GM21825 (cell line): Measurements from ENCODE around the gene THOC3.
"Not testable (repeated sequence)": the region's sequence is repeated elsewhere in the genome, so short reads cannot be mapped to it uniquely, and the experiment has no call there.

Experiments used
- ATAC-seq: cut with Tn5 transposase; IDR thresholded peaks from one replicate; pipeline ENCODE4 v1.9.1; 2021; ENCODE audit warnings: mild to moderate bottlenecking, moderate library complexity; ENCODE audit not compliant: unreplicated experiment

THOC3 gene

GRCh38 chr5:175967471-175968372 is at the start of gene THOC3:
TSS of gene THOC3 (minus strand) at chr5:175968315. CDS start at chr5:175968208, 107 bp downstream.
- peak; percentile 98 for ATAC-seq

- ATAC-seq = not testable (repeated sequence)
Observed at GRCh38 chr5:176017324-176017723, 49.2 kb upstream of the THOC3 start.

- not testable (repeated sequence) for ATAC-seq
Observed at GRCh38 chr5:176014360-176014759, 46.2 kb upstream of the THOC3 start.

GRCh38 chr5:176011088-176011487 is 43.0 kb upstream of the THOC3 start:
- not testable (repeated sequence) for ATAC-seq

GRCh38 chr5:176010202-176010601 is 42.1 kb upstream of the THOC3 start:
- not testable (repeated sequence) for ATAC-seq

GRCh38 chr5:176007220-176007619 is 39.1 kb upstream of the THOC3 start:
- not testable (repeated sequence) for ATAC-seq

GRCh38 chr5:176006819-176007218 is 38.7 kb upstream of the THOC3 start:
- ATAC-seq = not testable (repeated sequence)

GRCh38 chr5:175997979-175998378 is 29.9 kb upstream of the THOC3 start:
- ATAC-seq = not testable (repeated sequence)

GRCh38 chr5:175997495-175997894 is 29.4 kb upstream of the THOC3 start:
- not testable (repeated sequence) for ATAC-seq

GRCh38 chr5:175996791-175997190 is 28.7 kb upstream of the THOC3 start:
- not testable (repeated sequence) for ATAC-seq

- ATAC-seq = not testable (repeated sequence)
Observed at GRCh38 chr5:175995506-175995905, 27.4 kb upstream of the THOC3 start.

- ATAC-seq = not testable (repeated sequence)
Observed at GRCh38 chr5:175979371-175979995, 11.4 kb upstream of the THOC3 start.

GRCh38 chr5:175968381-175968780 is 266 bp upstream of the THOC3 start:
- peak; percentile 25 for ATAC-seq

- ATAC-seq = not testable (repeated sequence)
Observed at GRCh38 chr5:175962329-175962728, 5.8 kb downstream of the THOC3 start.

- not testable (repeated sequence) for ATAC-seq
Observed at GRCh38 chr5:175960228-175960627, 7.9 kb downstream of the THOC3 start.

GRCh38 chr5:175958515-175958914 is 9.6 kb downstream of the THOC3 start:
- not testable (repeated sequence) for ATAC-seq

GRCh38 chr5:175954107-175954506 is 14.0 kb downstream of the THOC3 start:
- not testable (repeated sequence) for ATAC-seq

GRCh38 chr5:175952810-175953209 is 15.3 kb downstream of the THOC3 start:
- ATAC-seq = not testable (repeated sequence)

- ATAC-seq = peak; percentile 65
Observed at GRCh38 chr5:175951339-175951969, 16.7 kb downstream of the THOC3 start.

GRCh38 chr5:175948329-175949108 is 19.6 kb downstream of the THOC3 start:
- not testable (repeated sequence) for ATAC-seq
